ENCODE results near the gene CHP1.
"Not testable (repeated sequence)": the region's sequence is repeated elsewhere in the genome, so short reads cannot be mapped to it uniquely, and the experiment has no call there.

The CHP1 gene

GRCh38 chr15:41230650-41231421, at the start of gene CHP1, which contains the start of gene EXD1:
Gene CHP1 (plus strand): TSS chr15:41231268. CDS start chr15:41231383, 115 bp downstream.
Gene EXD1 (minus strand): TSS chr15:41230757. CDS start chr15:41226575, 4,182 bp downstream.
- DNase-seq (ENCODE audit: low read depth in 2 of 2): peak; percentile 91 to 93

- no peak for DNase-seq (ENCODE audit: low read depth in 2 of 2)
Observed at GRCh38 chr15:41182266-41182665, 48.8 kb upstream of the CHP1 start.

GRCh38 chr15:41183581-41183980, 47.5 kb upstream of the CHP1 start:
- no peak for DNase-seq (ENCODE audit: low read depth in 2 of 2)

GRCh38 chr15:41194444-41194843, 36.6 kb upstream of the CHP1 start:
- DNase-seq (ENCODE audit: low read depth in 2 of 2): no peak

GRCh38 chr15:41199470-41199869, 31.6 kb upstream of the CHP1 start:
- no peak for DNase-seq (ENCODE audit: low read depth in 2 of 2)

GRCh38 chr15:41203395-41203794, 27.7 kb upstream of the CHP1 start:
- DNase-seq (ENCODE audit: low read depth in 2 of 2): no peak

GRCh38 chr15:41205315-41205714, 25.8 kb upstream of the CHP1 start:
- DNase-seq (ENCODE audit: low read depth in 2 of 2): no peak

- DNase-seq (ENCODE audit: low read depth in 2 of 2): no peak
Observed at GRCh38 chr15:41207687-41208448, 23.2 kb upstream of the CHP1 start.

- DNase-seq (ENCODE audit: low read depth in 2 of 2): no peak
Observed at GRCh38 chr15:41215708-41216107, 15.4 kb upstream of the CHP1 start.

GRCh38 chr15:41218851-41219250, 12.2 kb upstream of the CHP1 start:
- DNase-seq (ENCODE audit: low read depth in 2 of 2): no peak

- DNase-seq (ENCODE audit: low read depth in 2 of 2): no peak
Observed at GRCh38 chr15:41219381-41219780, 11.7 kb upstream of the CHP1 start.

GRCh38 chr15:41230345-41230649, 771 bp upstream of the CHP1 start:
- no peak for DNase-seq (ENCODE audit: low read depth in 2 of 2)

GRCh38 chr15:41231422-41232226, 556 bp downstream of the CHP1 start:
- no peak for DNase-seq (ENCODE audit: low read depth in 2 of 2)

- no peak for DNase-seq (ENCODE audit: low read depth in 2 of 2)
Observed at GRCh38 chr15:41233367-41233771, 2.3 kb downstream of the CHP1 start.

- not testable (repeated sequence) for DNase-seq (ENCODE audit: low read depth in 2 of 2)
Observed at GRCh38 chr15:41235228-41235627, 4.2 kb downstream of the CHP1 start.

- DNase-seq (ENCODE audit: low read depth in 2 of 2): no peak
Observed at GRCh38 chr15:41235929-41236328, 4.9 kb downstream of the CHP1 start.

GRCh38 chr15:41238100-41238499, 7.0 kb downstream of the CHP1 start:
- no peak for DNase-seq (ENCODE audit: low read depth in 2 of 2)

- no peak for DNase-seq (ENCODE audit: low read depth in 2 of 2)
Observed at GRCh38 chr15:41241221-41241964, 10.3 kb downstream of the CHP1 start.

- not testable (repeated sequence) for DNase-seq (ENCODE audit: low read depth in 2 of 2)
Observed at GRCh38 chr15:41250745-41251144, 19.7 kb downstream of the CHP1 start.

- no peak for DNase-seq (ENCODE audit: low read depth in 2 of 2)
Observed at GRCh38 chr15:41251411-41251810, 20.3 kb downstream of the CHP1 start.

GRCh38 chr15:41254560-41254959, 23.5 kb downstream of the CHP1 start:
- no peak for DNase-seq (ENCODE audit: low read depth in 2 of 2)

- no peak for DNase-seq (ENCODE audit: low read depth in 2 of 2)
Observed at GRCh38 chr15:41256103-41256502, 25.0 kb downstream of the CHP1 start.
